Measurements from ENCODE around the gene PRRT1.
"Not testable (repeated sequence)": the region's sequence is repeated elsewhere in the genome, so short reads cannot be mapped to it uniquely, and the experiment has no call there.

Gene PRRT1

GRCh38 chr6:32151863-32152768, at the start of gene PRRT1:
PRRT1 (minus strand) TSS chr6:32151939; CDS start chr6:32151827, 112 bp downstream.
- DNase-seq = no peak

- no peak for DNase-seq
Measured at GRCh38 chr6:32200711-32201475, 49.2 kb upstream of the PRRT1 start.

GRCh38 chr6:32198866-32199265, 47.1 kb upstream of the PRRT1 start:
- DNase-seq = no peak

GRCh38 chr6:32198345-32198696, 46.6 kb upstream of the PRRT1 start:
- DNase-seq = no peak

- no peak for DNase-seq
Measured at GRCh38 chr6:32196682-32197616, 45.2 kb upstream of the PRRT1 start.

GRCh38 chr6:32195902-32196681, 44.4 kb upstream of the PRRT1 start:
- DNase-seq = peak; percentile 82

- peak; percentile 100 for DNase-seq
Measured at GRCh38 chr6:32195652-32195901, 43.8 kb upstream of the PRRT1 start.

GRCh38 chr6:32194825-32195651, 43.3 kb upstream of the PRRT1 start:
- DNase-seq = peak; percentile 68

GRCh38 chr6:32194388-32194787, 42.6 kb upstream of the PRRT1 start:
- no peak for DNase-seq

- DNase-seq = not testable (repeated sequence)
Measured at GRCh38 chr6:32193096-32193495, 41.4 kb upstream of the PRRT1 start.

GRCh38 chr6:32192608-32193039, 40.9 kb upstream of the PRRT1 start, which contains the start of gene GPSM3:
GPSM3 (minus strand) TSS chr6:32192643; CDS start chr6:32192513, 130 bp downstream.
- DNase-seq = peak; percentile 58

- no peak for DNase-seq
Measured at GRCh38 chr6:32191696-32192607, 40.2 kb upstream of the PRRT1 start.

GRCh38 chr6:32190911-32191677, 39.4 kb upstream of the PRRT1 start:
- DNase-seq = no peak

- DNase-seq = peak; percentile 93
Measured at GRCh38 chr6:32190054-32190851, 38.5 kb upstream of the PRRT1 start, which contains the start of gene PBX2. PBX2 (minus strand) TSS chr6:32190202; CDS start chr6:32189915, 287 bp downstream.

GRCh38 chr6:32189742-32190053, 38.0 kb upstream of the PRRT1 start:
- no peak for DNase-seq

- no peak for DNase-seq
Measured at GRCh38 chr6:32189069-32189741, 37.5 kb upstream of the PRRT1 start.

GRCh38 chr6:32188381-32189068, 36.8 kb upstream of the PRRT1 start:
- no peak for DNase-seq

Measured in EL (cell line).